HG03432 (cell line): ENCODE measurements around the gene ZYG11B.
"Not testable (repeated sequence)": the region's sequence is repeated elsewhere in the genome, so short reads cannot be mapped to it uniquely, and the experiment has no call there.

Experiments used
- ATAC-seq: cut with Tn5 transposase; IDR thresholded peaks from one replicate; pipeline ENCODE4 v1.9.1; 2021; ENCODE audit warnings: mild to moderate bottlenecking, moderate library complexity; ENCODE audit not compliant: unreplicated experiment

ZYG11B gene

DNA sequence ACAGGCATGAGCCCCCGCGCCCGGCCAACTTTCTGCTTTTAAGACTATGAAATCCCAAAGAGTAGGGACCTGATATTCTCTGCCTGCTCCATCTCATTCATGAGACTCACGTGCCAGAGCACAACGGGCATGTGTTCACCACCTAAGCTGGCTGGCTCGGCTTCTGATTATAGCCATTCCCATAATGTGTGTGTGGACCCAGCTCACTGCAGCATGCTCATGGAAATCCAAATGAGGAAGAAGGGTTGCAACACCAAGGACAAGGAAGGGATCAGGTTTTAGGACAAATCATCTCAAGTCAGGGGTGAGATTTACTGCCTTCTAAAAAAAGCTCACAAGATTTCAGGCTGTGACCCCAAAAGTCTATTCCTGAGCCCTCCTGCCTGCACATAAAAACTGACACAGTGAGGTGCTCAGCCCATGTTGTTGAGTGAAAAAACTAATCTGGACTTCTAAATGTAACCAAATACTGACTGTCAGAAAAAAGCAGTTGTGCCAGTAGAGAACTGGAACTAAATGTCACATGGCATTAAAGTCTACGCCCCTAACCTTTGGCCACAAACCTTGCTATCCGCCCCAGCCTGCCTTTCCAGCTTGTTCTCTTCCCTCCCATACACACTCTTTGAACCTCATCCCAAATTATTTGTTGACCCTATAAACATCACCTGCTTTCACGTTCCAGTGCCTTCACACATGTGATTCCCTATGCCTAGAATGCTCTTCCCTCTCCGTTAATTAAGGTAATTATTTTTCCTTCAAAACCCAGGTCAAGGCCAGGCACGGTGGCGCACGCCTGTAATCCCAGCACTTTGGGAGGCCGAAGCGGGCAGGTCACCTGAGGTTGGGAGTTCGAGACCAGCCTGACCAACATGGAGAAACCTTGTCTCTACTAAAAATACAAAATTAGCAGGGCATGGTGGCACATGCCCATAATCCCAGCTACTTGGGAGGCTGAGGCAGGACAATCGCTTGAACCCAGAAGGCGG is 19.0 kb upstream of the ZYG11B start:
- ATAC-seq = no peak

DNA sequence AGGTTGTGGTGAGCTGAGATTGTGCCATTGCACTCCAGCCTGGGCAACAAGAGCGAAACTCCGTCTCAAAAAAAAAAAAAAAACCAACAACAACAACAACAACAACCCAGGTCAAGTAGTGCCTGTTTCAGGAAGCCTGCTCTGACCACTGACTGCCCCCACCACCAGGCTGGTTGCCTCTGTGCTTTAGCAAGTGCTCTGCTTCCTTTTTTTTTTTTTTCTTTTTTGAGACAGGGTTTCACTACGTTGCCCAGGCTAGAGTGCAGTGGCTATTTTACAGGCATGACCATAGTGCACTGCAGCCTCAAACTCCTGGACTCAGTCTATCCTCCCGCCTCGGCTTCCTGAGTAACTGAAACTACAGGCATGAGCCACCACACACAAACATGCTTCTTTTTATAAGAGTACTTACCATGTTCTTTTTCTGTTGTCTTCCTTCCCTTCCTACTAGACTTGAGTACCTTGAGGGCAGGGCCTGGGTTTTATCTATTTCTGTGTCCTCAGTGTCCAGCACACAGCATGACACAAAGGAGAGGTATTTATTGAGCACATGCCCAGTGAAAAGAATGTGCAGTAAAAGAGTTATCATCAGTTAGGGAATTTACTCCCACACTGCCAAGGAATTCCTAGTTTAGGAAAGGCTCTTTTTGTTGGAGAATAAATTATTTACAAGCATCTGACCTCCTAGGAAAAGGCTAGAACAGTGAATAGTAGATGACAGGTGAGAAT is 18.2 kb upstream of the ZYG11B start:
- no peak for ATAC-seq

DNA sequence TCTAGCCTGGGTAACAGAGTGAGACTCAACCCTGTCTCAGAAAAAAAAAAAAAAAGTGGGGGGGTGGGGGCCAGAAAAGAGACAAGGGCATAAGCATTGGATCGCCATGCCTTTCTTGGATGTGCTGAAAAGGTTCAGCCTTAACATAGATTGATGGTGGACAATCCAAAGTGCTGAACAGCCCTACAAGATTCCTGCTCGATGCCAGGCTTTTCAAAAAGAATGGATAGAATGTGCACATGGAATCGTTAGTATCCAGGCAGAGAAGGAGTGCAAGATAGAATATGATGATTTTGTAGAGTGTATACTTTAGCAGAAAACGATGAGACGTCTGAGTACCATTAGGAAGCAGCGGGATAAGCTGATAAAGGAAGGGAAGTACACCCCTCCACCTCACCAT is 17.2 kb upstream of the ZYG11B start:
- no peak for ATAC-seq

DNA sequence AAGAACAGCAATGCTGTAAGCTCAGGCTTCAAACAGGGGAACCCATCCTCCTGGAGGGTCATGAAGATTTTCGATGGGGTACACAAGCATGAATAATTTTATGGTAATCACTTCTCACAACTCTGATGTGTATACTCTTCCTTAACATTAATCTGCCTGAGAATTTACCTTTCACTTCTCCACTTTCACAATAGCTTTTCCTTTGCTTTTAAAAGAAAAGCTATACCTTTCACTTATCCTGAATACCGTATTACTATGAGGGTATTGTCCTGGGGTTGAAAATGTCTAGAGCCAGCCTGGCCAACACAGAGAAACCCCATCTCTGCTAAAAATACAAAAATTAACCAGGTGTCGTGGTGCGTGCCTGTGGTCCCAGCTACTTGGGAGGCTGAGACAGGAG is 12.7 kb upstream of the ZYG11B start:
- no peak for ATAC-seq

DNA sequence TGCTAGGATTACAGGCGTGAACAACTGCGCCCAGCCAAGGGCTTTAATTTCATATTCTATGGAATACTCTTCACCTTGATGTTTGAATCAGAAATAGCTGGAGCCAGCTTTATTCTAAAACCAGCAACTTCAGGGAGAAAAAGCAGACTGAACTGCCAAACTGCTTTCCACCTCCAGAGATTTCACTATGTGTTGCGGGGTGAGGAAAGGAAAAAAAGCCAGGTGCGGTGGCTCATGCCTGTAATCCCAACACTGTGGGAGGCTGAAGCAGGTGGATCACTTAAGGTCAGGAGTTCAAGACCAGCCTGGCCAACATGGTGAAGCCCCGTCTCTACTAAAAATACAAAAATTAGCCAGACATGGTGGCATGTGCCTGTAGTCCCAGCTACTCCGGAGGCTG is 11.0 kb upstream of the ZYG11B start:
- ATAC-seq = not testable (repeated sequence)

DNA sequence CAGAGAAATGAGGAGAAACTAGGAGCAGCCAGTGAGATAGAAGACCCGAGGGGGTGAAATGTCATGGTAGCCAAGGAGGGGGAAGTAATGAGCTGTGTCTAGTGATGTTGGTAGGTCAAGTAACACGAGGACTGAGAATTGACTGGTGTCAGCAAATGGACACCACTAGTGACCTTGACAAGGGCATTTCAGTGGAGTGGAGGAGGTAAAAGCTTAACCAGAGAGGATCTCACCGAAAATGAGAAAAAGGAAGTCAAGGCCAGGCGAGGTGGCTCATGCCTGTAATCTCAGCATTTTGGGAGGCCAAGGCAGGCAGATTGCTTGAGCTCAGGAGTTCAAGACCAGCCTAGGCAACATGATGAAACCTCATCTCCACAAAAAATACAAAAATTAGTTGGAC is 3.0 kb upstream of the ZYG11B start:
- ATAC-seq = no peak

DNA sequence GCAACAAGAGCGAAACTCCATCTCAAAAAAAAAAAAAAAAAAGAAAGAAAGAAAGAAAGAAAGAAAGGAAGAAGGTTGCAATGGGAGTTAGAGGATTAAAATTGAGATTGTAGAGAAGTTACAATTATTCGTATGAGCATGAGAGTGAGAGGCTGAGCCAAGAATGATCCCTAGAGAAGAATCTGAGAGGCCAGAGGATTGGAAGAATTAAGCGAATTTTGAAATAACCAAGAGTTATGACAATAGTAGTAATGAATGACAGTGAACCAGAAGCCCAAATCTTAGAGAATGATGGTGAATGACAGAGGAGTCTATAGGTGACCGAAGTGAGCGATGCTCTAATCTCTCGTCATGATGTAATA is 369 bp upstream of the ZYG11B start:
- ATAC-seq = no peak

DNA sequence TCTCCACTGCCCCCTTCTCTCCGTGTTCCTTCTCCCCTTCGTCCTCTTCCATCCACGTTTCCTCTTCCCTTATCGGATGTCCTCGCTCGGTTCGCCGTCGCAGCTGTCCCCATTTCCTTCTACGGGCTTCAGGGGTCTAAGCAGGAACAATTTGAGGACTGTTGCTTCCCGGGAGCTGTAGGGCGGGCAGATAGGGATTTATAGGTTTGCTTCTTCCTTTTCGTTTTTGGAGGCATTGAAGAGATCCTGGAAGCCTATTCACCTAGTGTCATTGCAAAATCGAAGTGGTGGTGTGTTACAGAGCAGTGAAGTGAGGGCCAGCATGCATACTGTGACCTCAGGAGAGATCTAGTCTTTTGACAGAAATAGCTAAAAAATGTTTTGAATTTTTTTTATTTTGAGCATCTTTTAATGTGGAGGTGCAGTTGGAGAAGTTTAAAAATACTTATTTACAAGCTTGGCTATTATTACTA is 897 bp downstream of the ZYG11B start:
- ATAC-seq = no peak

DNA sequence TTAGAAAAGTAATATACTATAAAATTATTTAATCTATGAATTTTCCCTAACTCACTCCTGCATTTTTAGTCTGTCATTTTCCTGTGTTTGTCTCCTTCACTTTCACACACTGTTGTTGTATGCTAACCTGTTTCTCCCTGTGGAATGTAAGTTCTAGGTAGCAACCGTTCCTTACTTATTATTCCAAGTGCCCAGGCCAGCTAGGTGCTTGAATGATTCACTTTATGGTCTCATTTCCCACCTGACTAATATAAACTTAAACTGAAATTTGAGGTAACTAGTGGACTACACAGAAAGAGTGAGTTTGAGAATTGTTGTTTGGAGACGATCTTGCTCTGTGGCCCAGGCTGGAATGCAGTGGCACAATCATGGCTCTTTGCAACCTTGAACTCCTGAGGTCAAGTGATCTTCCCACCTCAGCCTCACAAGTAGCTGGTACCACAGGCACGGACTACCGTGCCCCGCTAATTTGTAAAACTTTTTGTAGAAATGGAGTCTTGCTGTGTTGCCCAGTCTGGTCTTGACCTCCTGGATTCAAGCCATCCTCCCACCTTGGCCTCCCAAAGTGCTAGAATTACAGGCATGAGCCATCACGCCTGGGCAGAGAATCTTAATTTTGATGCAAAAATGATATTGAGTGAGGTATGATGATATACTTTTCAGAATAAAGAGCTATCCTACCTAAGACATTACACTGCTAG is 1.9 kb downstream of the ZYG11B start:
- no peak for ATAC-seq

DNA sequence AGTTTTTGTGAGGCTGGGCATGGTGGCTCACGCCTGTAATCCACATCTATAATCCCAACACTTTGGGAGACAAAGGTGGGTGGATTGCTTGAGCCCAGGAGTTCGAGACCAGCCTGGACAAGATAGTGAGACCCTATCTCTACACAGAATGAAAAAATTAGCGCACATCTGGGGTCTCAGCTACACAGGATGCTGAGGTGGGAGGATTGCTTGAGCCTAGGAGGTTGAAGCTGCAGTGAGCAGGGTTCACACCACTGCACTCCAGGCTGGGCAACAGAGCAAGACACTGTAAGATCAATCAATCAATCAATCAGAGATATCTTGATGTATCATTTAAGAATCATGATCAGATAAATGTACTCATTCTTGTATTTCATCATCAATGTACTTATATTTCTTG is 7.1 kb downstream of the ZYG11B start:
- ATAC-seq = no peak

DNA sequence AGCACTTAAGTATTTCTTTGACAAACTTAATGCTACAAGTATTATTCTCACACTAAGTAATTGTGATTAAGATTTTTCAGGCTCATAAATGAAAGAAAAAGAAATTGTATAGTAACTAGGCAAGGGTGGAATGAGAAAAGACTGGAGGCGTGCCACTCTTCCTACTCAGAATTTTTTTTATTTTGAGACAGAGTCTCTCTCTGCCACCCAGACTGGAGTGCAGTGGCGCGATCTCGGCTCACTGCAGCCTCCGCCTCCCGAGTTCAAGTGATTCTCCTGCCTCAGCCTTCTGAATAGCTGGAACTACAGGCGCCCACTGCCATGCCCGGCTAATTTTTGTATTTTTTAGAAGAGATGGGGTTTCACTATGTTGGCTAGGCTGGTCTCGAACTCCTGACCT is 9.1 kb downstream of the ZYG11B start:
- ATAC-seq = not testable (repeated sequence)

DNA sequence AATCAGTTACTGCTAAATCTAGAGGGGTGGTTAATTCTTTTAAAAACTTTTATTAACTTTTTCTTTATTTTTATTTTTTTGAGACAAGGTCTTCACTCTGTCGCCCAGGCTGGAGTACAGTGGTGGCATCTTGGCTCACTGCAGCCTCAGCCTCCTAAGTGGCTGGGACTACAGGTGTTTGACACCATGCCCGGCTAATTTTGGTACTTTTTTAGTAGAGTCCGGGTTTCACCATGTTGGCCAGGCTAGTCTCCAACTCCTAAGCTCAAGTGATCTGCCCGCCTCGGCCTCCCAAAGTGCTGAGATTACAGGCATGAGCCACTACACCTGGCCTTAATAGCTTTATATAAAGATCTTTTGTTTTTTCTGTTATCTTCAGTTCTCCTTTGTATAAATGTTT is 11.9 kb downstream of the ZYG11B start:
- ATAC-seq = no peak

DNA sequence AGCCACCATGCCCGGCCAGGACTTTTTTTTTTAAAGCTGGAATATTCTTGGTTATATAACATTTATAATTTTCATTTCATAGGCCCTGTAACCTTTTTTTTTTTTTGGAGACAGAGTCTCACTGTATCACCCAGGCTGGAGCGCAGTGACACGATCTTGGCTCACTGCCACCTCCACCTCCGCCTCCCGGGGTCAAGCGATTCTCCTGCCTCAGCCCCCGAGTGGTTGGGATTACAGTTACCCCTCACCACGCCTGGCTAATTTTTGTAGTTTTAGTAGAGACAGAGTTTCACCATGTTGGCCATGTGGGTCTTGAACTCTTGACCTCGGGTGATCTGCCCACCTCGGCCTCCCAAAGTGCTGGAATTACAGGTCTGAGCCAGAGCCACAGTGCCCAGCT is 12.6 kb downstream of the ZYG11B start:
- ATAC-seq = no peak

DNA sequence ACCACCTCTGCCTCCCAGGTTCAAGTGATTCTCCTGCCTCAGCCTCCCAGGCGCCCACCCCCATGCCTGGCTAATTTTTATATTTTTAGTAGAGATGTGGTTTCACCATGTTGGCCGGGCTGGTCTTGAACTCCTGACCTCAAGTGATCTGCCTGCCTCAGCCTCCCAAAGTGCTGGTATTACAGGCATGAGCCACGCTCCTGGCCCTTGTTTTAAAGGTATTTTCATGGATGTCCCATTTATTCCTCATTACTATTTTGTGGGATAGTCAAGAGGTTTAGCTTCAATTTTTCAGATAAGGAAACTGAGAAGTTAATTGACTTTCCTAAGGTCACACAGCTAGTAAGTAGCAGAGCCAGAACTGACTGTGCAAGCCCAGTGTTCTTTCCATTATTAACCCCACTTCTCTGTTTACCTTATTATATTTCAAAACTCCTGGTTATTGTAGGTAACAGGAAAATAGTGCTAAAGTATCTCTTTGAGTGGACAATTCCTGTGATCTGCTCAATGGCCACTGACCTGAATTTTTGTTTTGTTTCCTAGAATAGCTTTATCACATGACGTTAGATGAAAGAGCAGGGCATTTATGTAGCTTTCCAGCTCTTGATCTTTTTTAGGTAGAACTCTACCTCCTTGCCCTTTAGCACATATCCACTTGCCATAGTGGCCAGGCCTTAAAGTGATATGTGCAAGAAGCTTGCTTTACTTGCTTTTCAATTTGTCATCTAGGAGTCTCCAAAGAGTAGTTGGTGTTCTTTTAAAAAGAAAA is 13.6 kb downstream of the ZYG11B start:
- no peak for ATAC-seq

DNA sequence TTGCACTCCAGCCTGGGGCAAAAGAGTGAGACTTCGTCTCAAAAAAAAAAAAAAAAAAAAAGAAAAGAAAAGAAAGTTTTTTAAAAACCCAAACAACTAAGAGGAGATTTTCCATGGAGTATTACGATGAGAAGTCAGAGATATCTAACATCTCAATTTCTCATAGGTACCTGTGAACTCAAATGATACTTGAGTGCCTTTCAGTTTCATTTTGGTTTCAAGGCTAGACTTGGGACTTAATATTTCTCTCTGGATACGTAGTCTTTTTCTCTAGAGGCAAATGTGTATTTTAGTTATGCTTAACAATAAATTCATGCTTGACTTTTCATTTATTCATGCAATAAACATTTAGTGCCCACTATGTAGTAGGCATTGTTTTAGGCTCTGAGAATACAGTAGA is 15.0 kb downstream of the ZYG11B start:
- ATAC-seq = no peak

DNA sequence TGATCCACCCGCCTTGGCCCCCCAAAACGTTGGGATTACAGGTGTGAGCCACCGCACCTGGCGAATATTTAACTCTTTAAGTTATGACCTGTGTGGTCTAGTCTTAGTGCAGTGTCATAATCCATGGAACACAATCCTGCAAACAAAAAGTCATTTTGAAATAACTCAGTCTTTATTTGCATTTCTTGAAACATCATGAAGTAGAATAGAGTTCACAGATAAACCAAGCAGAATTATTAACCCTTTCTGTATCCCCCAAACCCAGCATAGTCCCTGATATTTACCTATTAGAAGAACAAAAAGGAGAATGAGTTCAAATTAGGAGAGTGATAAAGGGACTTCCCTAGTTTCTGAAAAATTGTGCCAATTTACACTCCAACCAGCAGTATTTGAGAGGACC is 19.9 kb downstream of the ZYG11B start:
- ATAC-seq = no peak

DNA sequence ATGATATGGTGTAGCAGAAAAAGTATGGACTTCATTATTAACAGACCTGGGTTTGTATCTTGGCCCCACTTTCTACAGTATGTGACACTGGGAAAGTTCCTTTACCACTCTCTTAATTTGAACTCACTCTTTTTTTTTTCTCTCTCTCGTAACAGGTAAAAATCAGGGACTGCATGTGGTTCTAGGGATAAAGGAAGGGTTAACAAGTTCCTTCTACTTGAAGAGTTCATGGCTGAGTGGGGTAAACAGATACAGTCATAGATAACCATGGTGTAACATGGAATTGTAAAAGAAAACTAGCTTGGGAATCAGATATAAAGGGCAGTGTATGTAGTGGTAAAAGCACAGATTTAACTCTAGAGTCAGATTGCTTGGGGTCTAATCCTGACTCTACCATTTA is 21.2 kb downstream of the ZYG11B start:
- ATAC-seq = no peak

DNA sequence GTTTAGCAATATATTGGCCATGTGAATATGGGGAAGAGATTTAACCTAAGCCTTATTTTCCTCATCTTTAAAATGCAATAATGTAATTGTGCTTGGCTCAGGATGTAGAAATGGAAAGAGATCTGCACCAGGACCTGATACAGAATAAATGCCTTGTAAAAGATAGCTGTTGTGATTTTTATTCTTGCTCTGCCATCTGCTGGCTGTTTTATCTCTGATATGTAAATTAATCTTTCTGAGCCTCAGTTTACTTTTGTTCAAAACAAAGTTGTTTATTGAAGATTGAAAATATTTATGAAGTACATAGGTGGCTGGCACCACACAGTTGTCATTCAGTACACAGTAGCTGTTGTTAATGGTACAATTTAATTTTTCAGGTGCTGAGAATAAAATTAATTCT is 21.9 kb downstream of the ZYG11B start:
- no peak for ATAC-seq

DNA sequence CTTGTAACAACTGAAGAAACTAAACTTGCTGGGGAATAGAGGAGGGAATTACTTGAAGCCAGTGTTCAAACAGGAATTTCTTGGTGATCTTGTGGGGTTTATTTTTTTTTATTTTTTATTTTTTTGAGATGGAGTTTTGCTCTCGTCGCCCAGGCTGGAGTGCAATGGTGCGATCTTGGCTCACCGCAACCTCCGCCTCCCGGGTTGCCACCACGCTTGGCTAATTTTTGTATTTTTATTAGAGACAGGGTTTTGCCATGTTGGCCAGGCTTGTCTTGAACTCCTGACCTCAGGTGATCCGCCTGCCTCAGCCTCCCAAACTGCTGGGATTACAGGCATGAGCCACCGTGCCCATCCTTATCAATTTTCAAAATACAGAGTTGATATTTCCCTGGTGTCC is 23.2 kb downstream of the ZYG11B start:
- not testable (repeated sequence) for ATAC-seq

DNA sequence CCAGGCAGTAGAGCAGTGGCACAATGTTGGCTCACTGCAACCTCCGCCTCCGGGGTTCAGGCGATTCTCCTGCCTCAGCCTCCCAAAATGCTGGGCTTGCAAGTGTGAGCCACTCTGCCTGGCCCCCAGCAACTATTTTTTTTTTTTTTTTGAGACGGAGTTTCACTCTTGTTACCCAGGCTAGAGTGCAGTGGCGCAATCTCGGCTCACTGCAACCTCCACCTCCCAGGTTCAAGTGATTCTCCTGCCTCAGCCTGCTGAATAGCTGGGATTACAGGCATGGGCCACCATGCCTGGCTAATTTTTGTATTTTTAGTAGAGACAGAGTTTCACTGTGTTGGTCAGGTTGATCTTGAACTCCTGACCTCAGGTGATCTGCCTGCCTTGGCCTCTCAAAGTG is 23.9 kb downstream of the ZYG11B start:
- not testable (repeated sequence) for ATAC-seq
